DOHH2 (cell line): Measurements from ENCODE around the gene KRTAP5-6.

Source experiments
- CTCF ChIP-seq: fragments of 200-600 bp; sonication (generic); IDR thresholded peaks from one replicate; pipeline ENCODE4 v1.5.1; 2014; ENCODE audit warnings: antibody characterized with exemption, mild to moderate bottlenecking, low read depth, low read length; ENCODE audit not compliant: poor library complexity, severe bottlenecking
- EZH2phosphoT487 ChIP-seq: fragments of 200-600 bp; sonication (generic); IDR thresholded peaks from 2 replicates; pipeline ENCODE4 v1.6.1; 2017; ENCODE audit warnings: borderline replicate concordance, mild to moderate bottlenecking, antibody characterized with exemption, low read length, moderate library complexity, mixed read lengths

- TF ChIP-seq CTCF (no peak), EZH2phosphoT487 (no peak)
These were observed 44.0 kb downstream of the KRTAP5-6 start for GRCh38 chr11:1740786-1741530.
